VCaP (cell line): Measurements from ENCODE around the gene COL13A1.

Source experiments
- H3K27ac ChIP-seq: fragments of 450-650 bp; 2 replicates; pipeline ENCODE4 v1.5.1; 2017
- CTCF ChIP-seq: fragments of 450-650 bp; conservative IDR thresholded peaks from 2 replicates; pipeline ENCODE4 v1.5.1; 2017; ENCODE audit warnings: mild to moderate bottlenecking, moderate library complexity

COL13A1 gene

GRCh38 chr10:69943292-69943820, 141.7 kb downstream of the COL13A1 start:
- H3K27ac ChIP-seq: no peak overlapping the region
- no peak for TF ChIP-seq CTCF

- no peak overlapping the region for H3K27ac ChIP-seq
- no peak for TF ChIP-seq CTCF
Observed at GRCh38 chr10:69944761-69945160, 143.1 kb downstream of the COL13A1 start.

GRCh38 chr10:69948261-69948660, 146.6 kb downstream of the COL13A1 start:
- TF ChIP-seq CTCF: 0 out of 2 replicates have a peak, but pooled peaks have one; percentile 6
- no peak overlapping the region for H3K27ac ChIP-seq

- no peak for TF ChIP-seq CTCF
- no peak overlapping the region for H3K27ac ChIP-seq
Observed at GRCh38 chr10:69949770-69950169, 148.1 kb downstream of the COL13A1 start.

GRCh38 chr10:69951658-69952057, 150.0 kb downstream of the COL13A1 start:
- TF ChIP-seq CTCF: no peak
- no peak overlapping the region for H3K27ac ChIP-seq

- no peak overlapping the region for H3K27ac ChIP-seq
- no peak for TF ChIP-seq CTCF
Observed at GRCh38 chr10:69952069-69952800, 150.5 kb downstream of the COL13A1 start.

GRCh38 chr10:69952821-69953221, 151.1 kb downstream of the COL13A1 start:
- TF ChIP-seq CTCF: no peak
- no peak overlapping the region for H3K27ac ChIP-seq
